ENCODE data around the gene ST7. TPM values are rescaled to one million over a fixed set of nuclear protein-coding genes. Genes with fewer than 3 reads are reported as not detected.
A peak's percentile ranks its signal among the peaks of the same experiment; 100 is the strongest.

ST7 gene
- total RNA-seq, 1 donor from 2014 or later = 48.6 TPM

- intact Hi-C loops (cut with DNase I) = no loop called here
- no peak for TF ChIP-seq CTCF (IDR thresholded peaks at IDR 0.05)
- no peak overlapping the region for H3K27ac ChIP-seq
- DNase-seq (no peak), ATAC-seq (no peak)
- H3K27me3 ChIP-seq = no peaks in the 10 kb centered on the region
- H3K36me3 ChIP-seq = peaks cover 5% of the 10 kb centered on the region
- no peak overlapping the region for H3K4me3 ChIP-seq
- peaks cover 6% of the 10 kb centered on the region for H3K4me1 ChIP-seq
- no peaks in the 10 kb centered on the region for H3K9me3 ChIP-seq
These were observed 190.3 kb downstream of the ST7 start for GRCh38 chr7:117143580-117143979.

GRCh38 chr7:117145333-117145732 lies 192.0 kb downstream of the ST7 start:
- H3K4me3 ChIP-seq = no peak overlapping the region
- ATAC-seq = no peak
- no peak for TF ChIP-seq CTCF (IDR thresholded peaks at IDR 0.05)
- no peak for DNase-seq
- H3K36me3 ChIP-seq = no peaks in the 10 kb centered on the region
- H3K27ac ChIP-seq = no peak overlapping the region
- H3K9me3 ChIP-seq = no peaks in the 10 kb centered on the region
- no peaks in the 10 kb centered on the region for H3K4me1 ChIP-seq
- no peaks in the 10 kb centered on the region for H3K27me3 ChIP-seq
- intact Hi-C loops (cut with DNase I) = no loop called here

- no peak for TF ChIP-seq CTCF (IDR thresholded peaks at IDR 0.05)
- H3K9me3 ChIP-seq = no peaks in the 10 kb centered on the region
- ATAC-seq = peak; percentile 44
- intact Hi-C loops (cut with DNase I) = no loop called here
- H3K27me3 ChIP-seq = no peaks in the 10 kb centered on the region
- no peak overlapping the region for H3K27ac ChIP-seq
- H3K4me3 ChIP-seq = no peak overlapping the region
- no peaks in the 10 kb centered on the region for H3K36me3 ChIP-seq
- no peak for DNase-seq
- H3K4me1 ChIP-seq = no peaks in the 10 kb centered on the region
These were observed 192.8 kb downstream of the ST7 start for GRCh38 chr7:117146059-117146458.

- Histone ChIP-seq H3K4me3 (no peak overlapping the region), H3K27me3 (no peaks in the 10 kb centered on the region), H3K4me1 (no peaks in the 10 kb centered on the region), H3K9me3 (no peaks in the 10 kb centered on the region), H3K27ac (no peak overlapping the region), H3K36me3 (no peaks in the 10 kb centered on the region)
- no peak for ATAC-seq
- TF ChIP-seq CTCF (IDR thresholded peaks at IDR 0.05) = no peak
- no peak for DNase-seq
- intact Hi-C loops (cut with DNase I) = no loop called here
These were observed 193.2 kb downstream of the ST7 start for GRCh38 chr7:117146511-117146910.

GRCh38 chr7:117148971-117149370 lies 195.7 kb downstream of the ST7 start:
- H3K27ac ChIP-seq = no peak overlapping the region
- H3K9me3 ChIP-seq = no peaks in the 10 kb centered on the region
- ATAC-seq = no peak
- DNase-seq = no peak
- H3K4me3 ChIP-seq = no peak overlapping the region
- no peak for TF ChIP-seq CTCF (IDR thresholded peaks at IDR 0.05)
- no peaks in the 10 kb centered on the region for H3K27me3 ChIP-seq
- intact Hi-C loops (cut with DNase I) = no loop called here
- H3K4me1 ChIP-seq = no peaks in the 10 kb centered on the region
- H3K36me3 ChIP-seq = no peaks in the 10 kb centered on the region

GRCh38 chr7:117149692-117150091 lies 196.4 kb downstream of the ST7 start:
- no peaks in the 10 kb centered on the region for H3K27me3 ChIP-seq
- H3K27ac ChIP-seq = no peak overlapping the region
- no peaks in the 10 kb centered on the region for H3K4me1 ChIP-seq
- ATAC-seq = no peak
- no peaks in the 10 kb centered on the region for H3K9me3 ChIP-seq
- intact Hi-C loops (cut with DNase I) = no loop called here
- DNase-seq = no peak
- H3K4me3 ChIP-seq = no peak overlapping the region
- TF ChIP-seq CTCF (IDR thresholded peaks at IDR 0.05) = no peak
- H3K36me3 ChIP-seq = no peaks in the 10 kb centered on the region
